ENCODE measurements around the gene OGN.

Gene OGN

GRCh38 chr9:92360083-92360482, 44.3 kb downstream of the OGN start:
- H3K4me3 ChIP-seq: no peak overlapping the region
- peak overlapping the region in 4 of 21 experiments; percentile 1 to 59 (median 26) for H3K27ac ChIP-seq

GRCh38 chr9:92359394-92359995, 44.9 kb downstream of the OGN start:
- H3K27ac ChIP-seq: peak overlapping the region in 4 of 21 experiments; percentile 1 to 59 (median 26)
- no peak overlapping the region for H3K4me3 ChIP-seq

GRCh38 chr9:92353051-92353450, 51.3 kb downstream of the OGN start:
- H3K4me3 ChIP-seq: no peak overlapping the region
- peak overlapping the region in 3 of 21 experiments; percentile 12 to 58 (median 55) for H3K27ac ChIP-seq

GRCh38 chr9:92350740-92351133, 53.6 kb downstream of the OGN start:
- H3K4me3 ChIP-seq: no peak overlapping the region
- H3K27ac ChIP-seq: peak overlapping the region in 19 of 21 experiments; percentile 2 to 77 (median 43)

- H3K4me3 ChIP-seq: no peak overlapping the region
Observed at GRCh38 chr9:92349771-92350739, 54.3 kb downstream of the OGN start.

GRCh38 chr9:92345582-92345981, 58.8 kb downstream of the OGN start:
- Histone ChIP-seq H3K4me3 (no peak overlapping the region), H3K27ac (no peak overlapping the region)

More at GRCh38 chr9:92349771-92350739, 54.3 kb downstream of the OGN start:
- peak overlapping the region in 18 of 21 experiments; percentile 3 to 70 (median 46) for H3K27ac ChIP-seq

- peak overlapping the region in 6 of 21 experiments; percentile 5 to 58 (median 26) for H3K27ac ChIP-seq
Observed at GRCh38 chr9:92342825-92343488, 61.4 kb downstream of the OGN start.

GRCh38 chr9:92341578-92341977, 62.8 kb downstream of the OGN start:
- H3K4me3 ChIP-seq: no peak overlapping the region

More at GRCh38 chr9:92342825-92343488, 61.4 kb downstream of the OGN start:
- no peak overlapping the region for H3K4me3 ChIP-seq

GRCh38 chr9:92333282-92333634, 71.1 kb downstream of the OGN start:
- no peak overlapping the region for H3K4me3 ChIP-seq
- H3K27ac ChIP-seq: no peak overlapping the region

More at GRCh38 chr9:92341578-92341977, 62.8 kb downstream of the OGN start:
- peak overlapping the region in 4 of 21 experiments; percentile 5 to 47 (median 27) for H3K27ac ChIP-seq

Data from skin epidermis (tissue), 12 donors.